Stimulated activated naive CD8-positive, alpha-beta T cell treated with anti-CD3 and anti-CD28 coated beads, Interleukin-15, Interleukin-2, amounts not matched to agents 100 ng/mL and 50 ng/mL, for 24 hours (primary cell): ENCODE data around the gene NAP1L4.
A peak's percentile ranks its signal among the peaks of the same experiment; 100 is the strongest.

ENCODE experiments used
- H3K27ac Mint-ChIP-seq: one replicate; pipeline ENCODE4 v1.8.0; 2021; ENCODE audit warnings: mild to moderate bottlenecking, mixed read lengths
- H3K27me3 Mint-ChIP-seq: one replicate; pipeline ENCODE4 v1.8.0; 2021; ENCODE audit warnings: mixed read lengths
- H3K36me3 Mint-ChIP-seq: one replicate; pipeline ENCODE4 v1.8.0; 2021; ENCODE audit warnings: low read depth, mixed read lengths
- H3K4me1 Mint-ChIP-seq: one replicate; pipeline ENCODE4 v1.8.0; 2021; ENCODE audit warnings: low read depth, mixed read lengths
- H3K4me3 Mint-ChIP-seq: one replicate; pipeline ENCODE4 v1.8.0; 2021; ENCODE audit warnings: mild to moderate bottlenecking, mixed read lengths
- H3K9me3 Mint-ChIP-seq: one replicate; pipeline ENCODE4 v1.8.0; 2021; ENCODE audit warnings: mixed read lengths

Gene NAP1L4

GRCh38 chr11:2968341-2968900, 23.7 kb downstream of the NAP1L4 start:
- Mint-ChIP-seq H3K27me3 (no peaks in the 10 kb centered on the region), H3K4me3 (no peak overlapping the region), H3K36me3 (peaks cover 92% of the 10 kb centered on the region), H3K27ac (no peak overlapping the region), H3K9me3 (no peaks in the 10 kb centered on the region), H3K4me1 (peaks cover 13% of the 10 kb centered on the region)

DNA sequence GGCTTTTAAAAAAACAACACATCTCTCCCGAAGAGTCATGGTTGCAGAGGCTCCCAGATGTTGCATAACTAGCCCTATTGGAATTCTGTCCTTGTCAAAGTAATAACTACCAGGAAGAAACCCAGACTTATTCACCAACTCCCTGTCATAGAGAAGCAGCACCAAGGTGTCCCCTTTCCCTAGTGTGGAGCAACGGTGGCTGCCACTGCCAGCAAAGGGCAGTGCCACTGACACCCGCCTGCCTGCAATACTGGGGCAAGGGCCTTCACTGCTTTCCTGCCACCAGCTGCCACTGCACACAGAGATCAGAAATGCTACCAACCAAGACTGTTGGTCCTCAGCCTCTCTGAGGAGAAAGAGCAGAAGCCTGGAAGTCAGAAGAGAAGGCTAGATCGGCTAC, 27.3 kb downstream of the NAP1L4 start:
- Mint-ChIP-seq H3K36me3 (peaks cover 91% of the 10 kb centered on the region), H3K27ac (no peak overlapping the region), H3K9me3 (no peaks in the 10 kb centered on the region), H3K27me3 (no peaks in the 10 kb centered on the region), H3K4me1 (peaks cover 30% of the 10 kb centered on the region), H3K4me3 (no peak overlapping the region)

GRCh38 chr11:2963761-2964160, 28.4 kb downstream of the NAP1L4 start:
- no peak overlapping the region for H3K4me3 Mint-ChIP-seq
- no peak overlapping the region for H3K27ac Mint-ChIP-seq
- H3K4me1 Mint-ChIP-seq, result peaks cover 30% of the 10 kb centered on the region
- H3K9me3 Mint-ChIP-seq, result no peaks in the 10 kb centered on the region
- no peaks in the 10 kb centered on the region for H3K27me3 Mint-ChIP-seq
- peaks cover 90% of the 10 kb centered on the region for H3K36me3 Mint-ChIP-seq

GRCh38 chr11:2963112-2963754, 28.9 kb downstream of the NAP1L4 start:
- Mint-ChIP-seq H3K4me3 (no peak overlapping the region), H3K27ac (peak overlapping the region; percentile 6), H3K9me3 (no peaks in the 10 kb centered on the region), H3K36me3 (peaks cover 90% of the 10 kb centered on the region), H3K4me1 (peaks cover 30% of the 10 kb centered on the region), H3K27me3 (no peaks in the 10 kb centered on the region)

DNA sequence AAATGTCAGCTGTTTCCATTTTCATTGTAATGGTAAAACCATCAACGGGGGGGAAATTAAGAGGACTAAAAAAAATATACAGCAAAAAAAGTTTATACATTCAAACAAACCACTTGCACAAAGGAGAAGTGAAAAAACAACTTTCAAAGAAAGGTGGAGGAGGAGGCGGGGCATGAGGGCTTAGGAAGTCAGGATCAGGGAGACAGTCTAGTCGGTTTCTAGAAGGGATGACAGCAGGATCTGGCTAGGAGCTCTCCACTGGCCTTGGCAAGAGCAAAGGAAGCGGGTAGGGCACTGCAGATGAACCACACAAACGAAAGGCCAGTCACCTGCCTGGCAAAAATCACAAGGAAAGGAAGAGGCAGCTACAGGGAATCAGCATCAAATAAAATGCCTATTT, 31.0 kb downstream of the NAP1L4 start:
- H3K4me3 Mint-ChIP-seq, result no peak overlapping the region
- peaks cover 88% of the 10 kb centered on the region for H3K36me3 Mint-ChIP-seq
- peak overlapping the region; percentile 67 for H3K27ac Mint-ChIP-seq

DNA sequence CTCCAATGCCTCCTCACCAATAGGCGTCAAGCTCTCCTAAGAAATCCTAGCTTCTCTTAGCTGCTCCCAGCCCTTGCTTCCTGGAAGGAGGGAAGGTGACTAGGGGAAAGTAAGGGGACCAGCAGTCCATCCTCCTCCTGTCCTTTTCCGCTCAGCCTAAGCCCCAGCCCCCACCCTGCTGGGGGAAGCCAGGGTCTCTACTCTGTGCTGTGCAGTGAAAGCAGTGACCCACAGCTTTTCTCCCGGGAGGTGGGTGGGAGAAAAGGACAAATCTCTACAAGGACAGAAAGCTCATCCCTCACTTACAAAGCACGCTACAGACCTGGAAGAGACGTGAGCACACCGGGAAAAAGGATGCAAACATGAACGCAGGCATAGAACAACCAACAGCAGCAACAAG, 32.0 kb downstream of the NAP1L4 start:
- Mint-ChIP-seq H3K27me3 (no peaks in the 10 kb centered on the region), H3K4me1 (peaks cover 20% of the 10 kb centered on the region), H3K4me3 (no peak overlapping the region), H3K9me3 (no peaks in the 10 kb centered on the region), H3K27ac (peak overlapping the region; percentile 36), H3K36me3 (peaks cover 91% of the 10 kb centered on the region)

More for the DNA sequence above, 31.0 kb downstream of the NAP1L4 start:
- H3K4me1 Mint-ChIP-seq, result peaks cover 20% of the 10 kb centered on the region
- H3K9me3 Mint-ChIP-seq, result no peaks in the 10 kb centered on the region
- H3K27me3 Mint-ChIP-seq, result no peaks in the 10 kb centered on the region

GRCh38 chr11:2958251-2958650, 33.9 kb downstream of the NAP1L4 start:
- peaks cover 93% of the 10 kb centered on the region for H3K36me3 Mint-ChIP-seq
- peaks cover 24% of the 10 kb centered on the region for H3K4me1 Mint-ChIP-seq
- H3K4me3 Mint-ChIP-seq, result no peak overlapping the region
- H3K27me3 Mint-ChIP-seq, result no peaks in the 10 kb centered on the region
- H3K9me3 Mint-ChIP-seq, result no peaks in the 10 kb centered on the region
- H3K27ac Mint-ChIP-seq, result no peak overlapping the region

- Mint-ChIP-seq H3K36me3 (peaks cover 93% of the 10 kb centered on the region), H3K4me3 (no peak overlapping the region), H3K9me3 (no peaks in the 10 kb centered on the region), H3K27ac (peak overlapping the region; percentile 36), H3K4me1 (peaks cover 30% of the 10 kb centered on the region), H3K27me3 (no peaks in the 10 kb centered on the region)
These were observed 36.1 kb downstream of the NAP1L4 start for GRCh38 chr11:2955906-2956476.

DNA sequence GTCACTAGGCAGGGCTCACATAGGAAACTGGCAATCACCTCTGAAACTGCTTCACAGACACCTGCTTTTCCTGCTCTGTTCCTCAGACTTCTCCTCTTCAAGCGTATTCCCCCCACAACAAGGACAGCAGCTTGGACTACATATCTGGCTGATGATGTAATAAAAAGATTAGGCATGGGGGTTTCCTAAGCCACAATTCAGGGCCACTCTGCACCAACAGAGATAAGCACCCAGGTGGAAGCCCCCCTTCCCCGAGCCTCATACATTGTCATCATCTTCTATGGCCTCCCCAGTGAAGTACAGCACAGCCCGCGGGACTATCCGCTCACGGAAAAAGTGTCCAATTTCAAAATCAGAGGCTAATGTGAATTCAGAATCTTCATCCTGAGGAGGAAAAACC, 37.9 kb downstream of the NAP1L4 start:
- peaks cover 33% of the 10 kb centered on the region for H3K4me1 Mint-ChIP-seq
- peaks cover 93% of the 10 kb centered on the region for H3K36me3 Mint-ChIP-seq
- no peak overlapping the region for H3K4me3 Mint-ChIP-seq
- H3K9me3 Mint-ChIP-seq, result no peaks in the 10 kb centered on the region
- H3K27ac Mint-ChIP-seq, result no peak overlapping the region
- no peaks in the 10 kb centered on the region for H3K27me3 Mint-ChIP-seq

DNA sequence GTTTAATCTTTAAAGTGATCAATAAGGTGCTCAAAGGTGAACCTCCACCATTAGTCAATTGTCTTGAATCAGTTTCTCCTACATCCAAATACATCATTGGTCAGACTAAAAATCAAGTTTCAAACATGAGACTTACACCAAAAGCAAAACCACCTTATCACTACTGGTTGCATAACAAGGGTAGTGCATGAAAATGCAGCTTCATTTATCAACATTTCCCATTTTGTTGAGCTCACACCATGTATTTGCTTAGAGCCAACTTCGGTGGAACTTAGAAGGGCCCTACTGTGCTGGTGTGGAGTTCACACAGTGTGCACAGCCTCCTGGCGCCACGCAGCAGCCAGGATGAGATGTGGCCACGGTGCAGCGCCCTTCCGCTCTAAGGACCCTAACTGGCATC, 39.8 kb downstream of the NAP1L4 start:
- Mint-ChIP-seq H3K27me3 (no peaks in the 10 kb centered on the region), H3K27ac (no peak overlapping the region), H3K4me3 (no peak overlapping the region), H3K9me3 (no peaks in the 10 kb centered on the region), H3K36me3 (peaks cover 96% of the 10 kb centered on the region), H3K4me1 (peaks cover 41% of the 10 kb centered on the region)

- Mint-ChIP-seq H3K4me1 (peaks cover 49% of the 10 kb centered on the region), H3K36me3 (peaks cover 92% of the 10 kb centered on the region), H3K9me3 (no peaks in the 10 kb centered on the region)
These were observed 40.7 kb downstream of the NAP1L4 start for GRCh38 chr11:2951231-2952110.

DNA sequence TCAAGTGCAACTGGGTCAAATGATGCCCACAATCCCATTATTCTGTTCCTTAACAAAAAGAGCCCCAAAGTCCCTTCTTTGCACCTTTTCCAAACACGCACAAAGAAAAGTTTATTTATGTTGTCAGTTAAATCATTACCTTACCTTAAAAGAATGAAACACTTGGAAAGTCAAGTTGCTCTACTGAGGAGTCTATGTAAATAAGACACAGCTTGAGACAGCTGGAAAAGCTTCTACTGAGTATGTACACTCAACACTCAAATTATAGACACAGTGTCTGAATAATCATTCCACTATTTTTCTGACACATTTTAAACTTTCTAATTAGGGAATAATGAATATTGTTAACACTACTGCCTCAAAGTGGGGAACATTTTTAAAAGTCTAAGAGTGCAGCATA, 41.3 kb downstream of the NAP1L4 start:
- H3K27me3 Mint-ChIP-seq, result no peaks in the 10 kb centered on the region
- peaks cover 90% of the 10 kb centered on the region for H3K36me3 Mint-ChIP-seq
- H3K4me1 Mint-ChIP-seq, result peaks cover 55% of the 10 kb centered on the region
- no peaks in the 10 kb centered on the region for H3K9me3 Mint-ChIP-seq
- H3K4me3 Mint-ChIP-seq, result no peak overlapping the region
- H3K27ac Mint-ChIP-seq, result no peak overlapping the region

More at GRCh38 chr11:2951231-2952110, 40.7 kb downstream of the NAP1L4 start:
- H3K27ac Mint-ChIP-seq, result peak overlapping the region; percentile 70
- no peaks in the 10 kb centered on the region for H3K27me3 Mint-ChIP-seq
- no peak overlapping the region for H3K4me3 Mint-ChIP-seq

GRCh38 chr11:2949920-2950319, 42.2 kb downstream of the NAP1L4 start:
- Mint-ChIP-seq H3K4me3 (no peak overlapping the region), H3K4me1 (peaks cover 64% of the 10 kb centered on the region), H3K27ac (peak overlapping the region; percentile 84), H3K9me3 (no peaks in the 10 kb centered on the region), H3K27me3 (no peaks in the 10 kb centered on the region), H3K36me3 (peaks cover 90% of the 10 kb centered on the region)

DNA sequence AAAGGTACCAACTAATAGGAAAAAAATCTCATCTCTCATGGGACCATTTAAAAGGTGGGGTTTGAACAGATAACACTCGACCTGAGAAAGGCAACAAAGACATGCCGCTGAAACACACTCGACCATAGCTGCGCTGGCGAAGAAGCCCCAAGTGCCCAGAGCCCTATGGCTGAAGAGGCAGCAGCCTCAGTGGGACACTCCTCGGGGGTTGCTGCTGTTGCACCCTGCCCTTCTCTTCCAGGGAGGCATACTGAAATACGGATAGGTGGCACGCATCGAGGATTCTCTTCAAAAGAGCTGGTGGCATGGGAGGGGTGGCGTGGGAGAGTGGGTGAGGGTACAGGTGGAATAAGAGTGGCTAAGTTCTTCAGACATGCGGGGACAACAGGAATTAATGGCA, 44.4 kb downstream of the NAP1L4 start:
- Mint-ChIP-seq H3K27me3 (no peaks in the 10 kb centered on the region), H3K4me3 (no peak overlapping the region), H3K4me1 (peaks cover 58% of the 10 kb centered on the region), H3K36me3 (peaks cover 77% of the 10 kb centered on the region), H3K9me3 (no peaks in the 10 kb centered on the region), H3K27ac (peak overlapping the region; percentile 17)

GRCh38 chr11:2945757-2946287, 46.3 kb downstream of the NAP1L4 start:
- H3K36me3 Mint-ChIP-seq, result peaks cover 58% of the 10 kb centered on the region
- no peaks in the 10 kb centered on the region for H3K27me3 Mint-ChIP-seq
- no peaks in the 10 kb centered on the region for H3K9me3 Mint-ChIP-seq
- H3K27ac Mint-ChIP-seq, result peak overlapping the region; percentile 8
- no peak overlapping the region for H3K4me3 Mint-ChIP-seq
- peaks cover 39% of the 10 kb centered on the region for H3K4me1 Mint-ChIP-seq
